HG02938 (cell line): Measurements from ENCODE around the gene DYNLT1.
"Not testable (repeated sequence)": the region's sequence is repeated elsewhere in the genome, so short reads cannot be mapped to it uniquely, and the experiment has no call there.

Source experiments
- ATAC-seq: cut with Tn5 transposase; IDR thresholded peaks from one replicate; pipeline ENCODE4 v1.9.1; 2021; ENCODE audit warnings: mild to moderate bottlenecking, moderate library complexity; ENCODE audit not compliant: unreplicated experiment

Gene DYNLT1

GRCh38 chr6:158663625-158664165, 19.2 kb upstream of the DYNLT1 start:
- ATAC-seq, result no peak

GRCh38 chr6:158662954-158663624, 18.5 kb upstream of the DYNLT1 start:
- no peak for ATAC-seq

GRCh38 chr6:158662607-158662953, 18.0 kb upstream of the DYNLT1 start:
- ATAC-seq, result no peak

GRCh38 chr6:158661156-158661685, 16.7 kb upstream of the DYNLT1 start:
- no peak for ATAC-seq

- ATAC-seq, result no peak
These were observed 15.8 kb upstream of the DYNLT1 start for GRCh38 chr6:158660333-158660754.

- ATAC-seq, result not testable (repeated sequence)
These were observed 12.4 kb upstream of the DYNLT1 start for GRCh38 chr6:158656986-158657385.

- ATAC-seq, result no peak
These were observed 11.3 kb upstream of the DYNLT1 start for GRCh38 chr6:158655569-158656450.

- no peak for ATAC-seq
These were observed 10.5 kb upstream of the DYNLT1 start for GRCh38 chr6:158654960-158655489.

- ATAC-seq, result no peak
These were observed 10.0 kb upstream of the DYNLT1 start for GRCh38 chr6:158654498-158654897.

GRCh38 chr6:158653577-158654354, 9.2 kb upstream of the DYNLT1 start:
- ATAC-seq, result peak; percentile 39

GRCh38 chr6:158651981-158652737, 7.6 kb upstream of the DYNLT1 start:
- not testable (repeated sequence) for ATAC-seq

- peak; percentile 42 for ATAC-seq
These were observed 5.0 kb upstream of the DYNLT1 start, which contains the start of gene SYTL3 for GRCh38 chr6:158649289-158650143. Gene SYTL3, plus strand, starts transcription at chr6:158650054. Its CDS starts 13,215 bp downstream, at chr6:158663269.

GRCh38 chr6:158648682-158649131, 4.2 kb upstream of the DYNLT1 start:
- peak; percentile 32 for ATAC-seq

GRCh38 chr6:158647501-158647900, 3.0 kb upstream of the DYNLT1 start:
- ATAC-seq, result no peak

GRCh38 chr6:158646023-158646910, 1.7 kb upstream of the DYNLT1 start:
- ATAC-seq, result no peak

GRCh38 chr6:158645064-158646022, 800 bp upstream of the DYNLT1 start:
- ATAC-seq, result no peak

- ATAC-seq, result no peak
These were observed 710 bp downstream of the DYNLT1 start for GRCh38 chr6:158643836-158644230.
